ENCODE results near the gene CXCL17. TPM values are rescaled to one million over a fixed set of nuclear protein-coding genes. Genes with fewer than 3 reads are reported as not detected.
"Not testable (repeated sequence)": the region's sequence is repeated elsewhere in the genome, so short reads cannot be mapped to it uniquely, and the experiment has no call there.

The CXCL17 gene
- total RNA-seq, 3 donors from 2014 or later, result not detected

DNA sequence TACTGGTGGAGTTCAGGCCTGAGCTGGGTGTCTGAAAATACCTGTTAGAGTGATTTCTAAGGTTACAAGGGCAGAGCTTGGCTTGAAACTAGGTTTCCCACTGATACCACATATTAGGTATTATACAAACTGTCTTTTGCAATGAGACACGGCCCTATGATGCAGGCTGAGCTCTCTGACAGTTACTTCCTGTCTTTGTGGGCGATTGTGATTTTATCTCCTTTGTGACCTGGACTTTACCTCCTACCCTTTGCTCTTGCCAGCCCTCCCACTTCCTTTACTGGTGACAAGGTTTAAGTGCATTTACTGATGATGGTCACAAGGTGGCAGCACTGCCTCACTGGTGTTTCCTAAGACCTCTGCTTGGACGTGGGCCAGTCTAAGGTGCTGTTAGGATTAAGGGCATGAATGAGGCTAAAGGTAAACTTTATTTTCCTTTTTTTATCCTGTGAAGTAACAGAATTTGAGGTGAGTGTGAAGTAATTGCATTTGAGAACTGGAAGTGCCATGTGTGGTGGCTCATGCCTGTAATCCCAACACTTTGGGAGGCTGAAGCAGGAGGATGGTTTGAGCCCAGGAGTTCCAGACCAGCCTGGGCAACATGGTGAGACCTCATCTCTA is 7.7 kb upstream of the CXCL17 start:
- ATAC-seq (peak; percentile 99), DNase-seq (peak; percentile 70)
- Mint-ChIP-seq H3K9me3 (no peaks in the 10 kb centered on the region), H3K36me3 (ENCODE audit: insufficient read depth) (no peaks in the 10 kb centered on the region), H3K4me3 (no peak overlapping the region), H3K27me3 (ENCODE audit: low read depth) (no peaks in the 10 kb centered on the region), H3K4me1 (ENCODE audit: low read depth) (peaks cover 2% of the 10 kb centered on the region)

DNA sequence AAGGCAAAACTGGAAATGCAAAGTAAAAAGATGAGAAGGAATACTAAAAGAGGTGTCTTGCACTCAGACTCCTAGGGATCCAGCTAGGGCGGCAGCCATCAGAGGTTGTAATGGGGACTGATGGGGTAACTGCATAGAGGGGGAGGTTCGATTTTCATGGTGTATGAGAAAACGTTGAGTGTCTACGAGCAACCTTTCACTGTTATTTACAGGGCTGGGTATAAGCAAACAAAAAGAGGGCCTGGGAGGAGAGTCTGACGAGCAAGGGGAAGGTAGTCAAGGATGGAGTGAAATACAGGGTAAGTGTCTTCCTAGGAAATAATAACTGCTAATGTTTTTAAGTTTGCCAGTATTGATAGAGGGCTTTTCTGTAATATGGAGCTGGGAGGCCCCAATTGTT is 5.6 kb upstream of the CXCL17 start:
- not testable (repeated sequence) for DNase-seq; H3K36me3 Mint-ChIP-seq (ENCODE audit: insufficient read depth); H3K27me3 Mint-ChIP-seq (ENCODE audit: low read depth); ATAC-seq; H3K9me3 Mint-ChIP-seq; H3K4me1 Mint-ChIP-seq (ENCODE audit: low read depth); H3K4me3 Mint-ChIP-seq

DNA sequence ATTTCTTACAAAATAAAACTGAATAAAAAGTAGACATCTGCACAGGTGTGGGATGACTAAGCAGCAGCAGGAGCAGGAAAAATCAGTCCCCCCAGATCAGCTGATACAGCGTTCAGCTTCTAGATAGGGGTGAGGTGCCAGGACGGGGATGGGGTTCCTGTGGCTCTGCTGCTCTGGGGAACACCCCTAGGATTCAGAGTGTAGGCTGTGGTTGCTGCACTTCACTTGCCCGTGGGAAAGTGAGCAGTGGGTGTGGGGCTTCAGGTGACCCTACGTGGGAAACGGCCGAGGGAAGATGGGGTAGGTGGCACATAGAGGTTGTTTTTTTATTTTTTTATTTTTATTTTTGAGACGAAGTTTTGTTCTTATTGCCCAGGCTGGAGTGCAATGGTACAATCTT is 3.2 kb upstream of the CXCL17 start:
- DNase-seq (no peak), ATAC-seq (no peak)
- Mint-ChIP-seq H3K4me3 (no peak overlapping the region), H3K4me1 (ENCODE audit: low read depth) (peaks cover 12% of the 10 kb centered on the region), H3K27me3 (ENCODE audit: low read depth) (no peaks in the 10 kb centered on the region), H3K9me3 (no peaks in the 10 kb centered on the region), H3K36me3 (ENCODE audit: insufficient read depth) (no peaks in the 10 kb centered on the region)

DNA sequence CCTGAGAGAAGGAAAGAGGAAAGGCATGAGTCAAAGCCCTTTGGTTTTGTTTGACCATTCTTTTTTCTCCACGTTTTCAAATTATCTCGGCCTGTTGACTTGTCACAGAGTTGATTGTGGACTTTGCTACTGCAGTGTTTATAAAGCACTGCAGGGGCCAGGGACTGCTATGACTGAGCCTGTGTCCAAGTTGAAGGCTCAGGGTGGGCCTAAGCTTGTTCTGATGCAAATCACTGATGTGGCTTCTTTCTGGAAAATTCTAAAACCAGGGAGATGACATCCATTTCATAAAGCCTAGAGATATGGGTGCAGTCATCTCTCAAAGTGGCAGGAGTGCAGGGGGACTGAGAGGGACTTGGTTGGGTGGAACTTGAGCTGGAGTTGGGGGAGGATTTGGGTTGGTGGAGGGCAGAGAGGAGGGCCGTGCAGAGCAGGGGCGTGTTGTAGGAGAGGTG is 1.2 kb upstream of the CXCL17 start:
- Mint-ChIP-seq H3K4me3 (no peak overlapping the region), H3K36me3 (ENCODE audit: insufficient read depth) (no peaks in the 10 kb centered on the region), H3K27me3 (ENCODE audit: low read depth) (no peaks in the 10 kb centered on the region), H3K9me3 (no peaks in the 10 kb centered on the region), H3K4me1 (ENCODE audit: low read depth) (peaks cover 22% of the 10 kb centered on the region)
- no peak for ATAC-seq
- DNase-seq, result no peak

DNA sequence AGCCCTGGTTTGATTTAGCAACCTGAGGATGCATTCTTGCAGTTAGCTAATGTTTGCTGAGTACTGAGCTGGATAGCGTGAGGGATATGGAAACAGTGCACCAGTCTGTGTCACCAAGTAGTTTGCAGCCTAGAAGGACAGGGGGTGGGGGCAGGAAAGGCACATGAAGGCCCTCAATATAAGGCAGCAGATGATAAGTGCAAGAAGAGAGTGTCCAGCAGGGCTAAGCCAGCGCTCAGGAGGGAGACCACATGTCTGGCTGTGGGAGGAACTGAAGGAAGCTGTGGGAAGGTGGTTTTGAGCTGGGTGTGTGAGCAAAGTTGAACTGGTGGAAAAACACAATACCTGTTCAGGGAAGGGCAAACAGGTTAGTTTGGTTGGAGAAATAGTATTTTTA is 1.7 kb downstream of the CXCL17 start:
- Mint-ChIP-seq H3K9me3 (no peaks in the 10 kb centered on the region), H3K4me3 (peak overlapping the region; percentile 17), H3K36me3 (ENCODE audit: insufficient read depth) (no peaks in the 10 kb centered on the region), H3K27me3 (ENCODE audit: low read depth) (no peaks in the 10 kb centered on the region), H3K4me1 (ENCODE audit: low read depth) (peaks cover 27% of the 10 kb centered on the region)
- ATAC-seq (peak; percentile 15 to 34), DNase-seq (no peak)

DNA sequence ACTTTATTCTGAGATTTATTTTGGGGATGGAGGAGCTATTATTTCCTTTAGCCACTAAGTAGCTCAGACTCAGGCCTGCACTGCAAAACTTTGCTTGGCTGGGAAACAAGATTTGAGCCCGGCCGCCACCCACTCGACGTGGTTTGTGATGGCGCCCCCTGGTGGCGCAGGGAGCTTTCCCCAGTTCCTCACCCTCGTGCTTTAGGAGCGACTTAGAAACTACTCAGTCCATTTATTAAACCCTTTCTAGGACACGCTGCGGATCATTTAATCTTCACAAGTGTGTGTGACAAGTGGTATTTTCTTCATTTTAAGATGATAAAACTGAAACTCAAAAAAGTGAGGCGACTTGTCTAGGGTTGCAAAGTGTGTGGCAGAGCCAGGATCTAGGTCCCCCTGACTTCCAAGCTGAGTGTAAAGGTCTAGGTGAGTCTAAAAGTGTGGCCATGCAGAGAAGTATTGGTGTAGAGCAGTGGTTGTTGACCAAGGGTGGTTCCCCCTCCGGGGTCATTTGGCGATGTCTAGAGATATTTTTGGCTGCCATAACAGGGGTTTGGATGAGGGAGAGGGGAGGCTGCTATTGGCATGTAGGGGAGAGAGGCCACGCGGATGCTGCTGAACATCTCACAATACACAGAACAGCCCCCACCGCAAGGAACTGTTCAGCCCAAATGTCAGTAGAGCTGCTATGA is 2.2 kb downstream of the CXCL17 start:
- Mint-ChIP-seq H3K4me1 (ENCODE audit: low read depth) (peaks cover 27% of the 10 kb centered on the region), H3K9me3 (no peaks in the 10 kb centered on the region), H3K36me3 (ENCODE audit: insufficient read depth) (no peaks in the 10 kb centered on the region), H3K4me3 (peak overlapping the region; percentile 17), H3K27me3 (ENCODE audit: low read depth) (no peaks in the 10 kb centered on the region)
- ATAC-seq (peak; percentile 68 to 74), DNase-seq (peak; percentile 80)

DNA sequence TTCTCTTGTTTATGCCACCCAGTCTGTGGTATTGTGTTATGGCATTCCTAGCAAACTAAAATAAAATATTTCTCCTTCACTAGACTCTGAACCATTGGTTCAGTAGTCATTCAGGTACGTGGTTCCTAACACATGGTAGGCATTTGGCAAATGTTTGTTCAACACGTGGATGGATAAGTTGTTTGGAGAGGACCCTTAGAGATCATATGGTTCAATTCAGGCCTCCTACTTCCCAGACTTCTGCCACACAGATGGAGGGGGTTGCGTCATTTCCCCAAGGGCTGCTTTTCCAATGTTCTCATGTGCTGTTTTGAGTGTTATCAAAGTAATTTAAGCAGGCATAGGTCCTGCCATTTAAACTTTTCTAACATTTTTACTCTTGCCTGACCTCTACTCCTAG is 6.7 kb downstream of the CXCL17 start:
- Mint-ChIP-seq H3K4me1 (ENCODE audit: low read depth) (peaks cover 16% of the 10 kb centered on the region), H3K9me3 (no peaks in the 10 kb centered on the region), H3K27me3 (ENCODE audit: low read depth) (no peaks in the 10 kb centered on the region), H3K4me3 (no peak overlapping the region), H3K36me3 (ENCODE audit: insufficient read depth) (no peaks in the 10 kb centered on the region)
- ATAC-seq (no peak), DNase-seq (no peak)

DNA sequence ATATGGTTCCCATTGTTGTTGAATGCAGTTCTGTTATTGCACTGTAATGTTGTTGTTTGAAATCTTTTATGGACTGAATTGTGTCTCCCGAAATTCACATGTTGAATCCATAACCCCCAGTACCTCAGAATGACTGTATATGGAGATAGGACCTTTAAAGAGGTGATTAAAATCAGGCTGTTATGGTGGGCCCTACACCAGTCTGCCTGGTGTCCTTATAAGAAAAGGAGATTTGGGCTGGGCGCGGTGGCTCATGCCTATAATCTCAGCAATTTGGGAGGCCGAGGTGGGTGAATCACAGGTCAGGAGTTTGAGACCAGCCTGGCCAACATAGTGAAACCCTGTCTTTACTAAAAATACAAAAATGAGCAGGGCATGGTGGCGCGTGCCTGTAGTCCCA is 7.4 kb downstream of the CXCL17 start:
- Mint-ChIP-seq H3K9me3 (no peaks in the 10 kb centered on the region), H3K27me3 (ENCODE audit: low read depth) (no peaks in the 10 kb centered on the region), H3K4me3 (no peak overlapping the region), H3K4me1 (ENCODE audit: low read depth) (peaks cover 9% of the 10 kb centered on the region), H3K36me3 (ENCODE audit: insufficient read depth) (no peaks in the 10 kb centered on the region)
- ATAC-seq, result no peak
- DNase-seq, result no peak

DNA sequence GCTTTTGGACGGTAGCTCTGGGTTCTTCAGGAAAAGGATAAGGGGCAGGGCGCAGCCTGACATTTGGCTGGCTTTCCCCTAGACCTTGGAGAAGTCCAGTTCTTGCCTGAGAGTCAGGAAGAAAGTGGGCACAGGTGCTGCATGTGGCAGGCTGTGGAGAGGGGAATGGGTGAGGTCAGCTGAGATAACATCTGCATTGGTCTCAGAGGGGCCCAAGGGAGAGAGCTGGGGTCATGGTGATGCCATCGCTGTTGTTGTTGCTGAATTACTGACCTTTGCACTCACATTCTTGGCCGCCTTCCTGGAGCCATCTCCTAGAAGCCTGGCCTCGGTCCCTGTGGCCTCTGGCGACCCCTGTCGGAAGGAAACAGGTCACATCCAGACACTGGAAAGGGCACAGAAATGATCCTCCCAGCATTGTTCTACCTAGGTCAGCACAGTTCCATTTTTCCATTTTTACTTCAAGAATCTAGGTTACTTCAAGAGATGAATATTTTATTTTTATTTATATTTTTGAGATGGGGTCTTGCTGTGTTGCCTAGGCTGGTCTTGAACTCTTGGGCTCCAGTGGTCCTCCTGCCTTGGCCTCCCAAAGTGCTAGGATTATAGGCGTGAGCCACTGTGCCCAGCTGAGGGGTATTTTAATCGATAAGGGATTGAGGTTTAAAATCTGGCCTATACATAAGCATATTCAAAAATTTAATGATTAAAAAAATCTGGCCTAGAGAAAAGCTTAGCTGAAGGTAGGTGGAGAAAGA is 9.1 kb downstream of the CXCL17 start:
- Mint-ChIP-seq H3K9me3 (no peaks in the 10 kb centered on the region), H3K4me3 (no peak overlapping the region), H3K27me3 (ENCODE audit: low read depth) (no peaks in the 10 kb centered on the region), H3K36me3 (ENCODE audit: insufficient read depth) (no peaks in the 10 kb centered on the region), H3K4me1 (ENCODE audit: low read depth) (peaks cover 4% of the 10 kb centered on the region)
- DNase-seq (peak; percentile 65), ATAC-seq (peak; percentile 61 to 76)

DNA sequence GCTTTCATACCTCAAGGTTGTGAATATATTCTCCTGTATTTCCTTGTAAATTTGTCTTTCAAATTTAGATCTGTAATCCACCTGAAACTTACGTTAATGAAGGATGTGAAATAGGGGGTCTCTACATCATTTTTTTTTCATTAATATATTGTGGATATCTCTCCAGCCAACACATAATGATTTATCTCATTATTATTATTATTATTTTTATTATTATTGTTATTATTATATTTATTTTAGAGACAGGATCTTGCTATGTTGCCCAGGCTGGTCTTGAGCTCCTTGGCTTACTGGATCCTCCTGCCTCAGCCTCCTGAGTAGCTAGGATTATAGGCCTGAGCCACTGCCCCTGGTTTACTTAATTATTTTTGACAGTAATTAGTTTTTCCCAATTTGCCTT is 11.3 kb downstream of the CXCL17 start:
- no peak for ATAC-seq
- H3K9me3 Mint-ChIP-seq, result no peaks in the 10 kb centered on the region
- no peaks in the 10 kb centered on the region for H3K4me1 Mint-ChIP-seq (ENCODE audit: low read depth)
- no peaks in the 10 kb centered on the region for H3K36me3 Mint-ChIP-seq (ENCODE audit: insufficient read depth)
- no peak for DNase-seq
- no peak overlapping the region for H3K4me3 Mint-ChIP-seq
- H3K27me3 Mint-ChIP-seq (ENCODE audit: low read depth), result no peaks in the 10 kb centered on the region

DNA sequence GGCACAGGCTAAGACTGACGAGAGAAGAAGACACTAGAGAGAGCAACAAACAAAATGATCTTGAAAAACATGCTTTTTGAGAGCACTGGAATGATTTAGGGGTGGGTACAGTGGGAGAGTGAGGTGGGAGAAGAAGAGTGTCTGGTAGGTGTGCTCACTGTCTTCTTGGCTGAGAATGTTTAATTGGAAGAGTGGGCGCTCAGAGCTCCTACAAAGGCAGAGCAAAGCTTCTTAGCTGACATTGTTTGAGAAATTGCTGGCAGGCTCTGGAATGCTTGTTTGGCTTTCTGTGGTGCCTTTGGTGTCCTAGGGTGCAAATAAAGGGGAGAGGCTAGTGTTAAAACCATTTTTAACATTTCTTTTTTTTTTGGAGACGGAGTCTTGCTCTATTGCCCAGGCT is 14.1 kb downstream of the CXCL17 start:
- Mint-ChIP-seq H3K36me3 (ENCODE audit: insufficient read depth) (no peaks in the 10 kb centered on the region), H3K27me3 (ENCODE audit: low read depth) (no peaks in the 10 kb centered on the region), H3K9me3 (no peaks in the 10 kb centered on the region), H3K4me1 (ENCODE audit: low read depth) (peaks cover 3% of the 10 kb centered on the region), H3K4me3 (no peak overlapping the region)
- DNase-seq, result no peak
- no peak for ATAC-seq

DNA sequence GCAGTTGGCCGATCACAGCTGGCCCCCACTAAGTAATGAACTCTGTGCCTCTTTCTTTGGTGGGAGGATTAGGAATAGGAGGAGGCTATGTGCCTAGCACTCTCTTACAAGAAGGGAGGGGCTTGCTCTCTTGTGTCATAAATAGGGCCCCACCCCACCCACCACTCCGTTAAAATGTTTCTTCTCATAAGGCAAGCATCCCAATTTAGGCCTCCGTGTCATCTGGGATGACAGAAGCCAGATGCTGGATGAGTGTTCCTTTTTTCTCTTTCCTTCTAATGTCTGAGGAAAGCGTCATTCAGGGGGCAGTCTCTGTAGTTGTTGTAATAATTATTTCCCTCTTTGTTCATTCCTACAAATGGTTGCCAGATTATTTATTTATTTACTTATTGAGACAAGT is 15.4 kb downstream of the CXCL17 start, which contains the start of gene LIPE:
Gene LIPE (minus strand): TSS at position 76 of the 400 bp plus-strand sequence. CDS start 239 bp downstream, outside the sequence.
- no peak for DNase-seq
- Mint-ChIP-seq H3K4me3 (no peak within 1 kb of the TSS), H3K4me1 (ENCODE audit: low read depth) (peaks cover 16% of the 10 kb centered on the region), H3K36me3 (ENCODE audit: insufficient read depth) (no peaks in the 10 kb centered on the region), H3K27me3 (ENCODE audit: low read depth) (no peaks in the 10 kb centered on the region), H3K9me3 (no peaks in the 10 kb centered on the region)
- ATAC-seq, result no peak

DNA sequence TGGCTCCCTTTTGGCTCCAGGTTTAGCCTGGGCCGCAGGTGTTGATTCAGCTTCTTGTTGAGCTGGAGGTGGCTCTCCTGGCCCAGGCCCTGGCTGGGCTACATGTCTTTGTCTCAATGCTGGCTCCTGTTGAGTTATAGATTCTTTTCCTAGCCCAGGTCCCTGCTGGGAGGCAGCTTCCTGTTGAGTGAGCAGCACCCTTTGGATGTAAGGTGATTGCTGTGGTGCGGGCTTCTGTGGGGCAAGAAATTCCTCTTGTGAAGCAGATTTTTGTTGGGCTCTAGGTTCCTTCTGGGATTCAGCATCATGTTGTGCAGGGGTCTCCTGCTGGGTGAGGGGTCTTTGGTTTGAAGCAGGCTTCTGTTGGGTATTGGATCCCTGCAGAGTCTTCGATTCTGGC is 16.1 kb downstream of the CXCL17 start:
- Mint-ChIP-seq H3K4me1 (ENCODE audit: low read depth) (peaks cover 23% of the 10 kb centered on the region), H3K9me3 (no peaks in the 10 kb centered on the region), H3K4me3 (no peak overlapping the region), H3K36me3 (ENCODE audit: insufficient read depth) (no peaks in the 10 kb centered on the region), H3K27me3 (ENCODE audit: low read depth) (no peaks in the 10 kb centered on the region)
- no peak for ATAC-seq
- DNase-seq, result no peak

DNA sequence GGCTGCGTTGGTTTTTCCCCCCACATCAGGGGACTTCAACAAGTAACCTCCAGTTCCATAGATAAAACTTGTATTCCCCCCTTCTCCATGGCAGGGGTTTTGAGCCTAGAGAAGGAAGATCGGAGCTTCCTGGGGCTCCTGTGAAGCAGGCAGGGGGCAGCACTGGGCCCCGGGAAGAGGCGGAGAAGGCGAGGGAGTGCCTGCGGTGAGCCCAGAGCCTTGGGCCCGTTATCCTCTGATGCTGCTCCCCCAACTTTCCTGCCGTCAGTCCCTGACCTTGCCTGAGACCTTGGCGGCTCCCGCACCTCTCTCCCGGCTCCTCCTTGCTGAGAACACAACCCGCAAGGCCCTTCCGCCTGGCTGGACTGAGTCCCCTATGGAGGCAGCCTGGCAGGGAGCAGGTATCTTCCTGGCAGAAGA is 18.0 kb downstream of the CXCL17 start:
- Mint-ChIP-seq H3K27me3 (ENCODE audit: low read depth) (no peaks in the 10 kb centered on the region), H3K4me1 (ENCODE audit: low read depth) (peaks cover 42% of the 10 kb centered on the region), H3K9me3 (no peaks in the 10 kb centered on the region), H3K4me3 (no peak overlapping the region), H3K36me3 (ENCODE audit: insufficient read depth) (no peaks in the 10 kb centered on the region)
- no peak for DNase-seq
- ATAC-seq, result no peak

DNA sequence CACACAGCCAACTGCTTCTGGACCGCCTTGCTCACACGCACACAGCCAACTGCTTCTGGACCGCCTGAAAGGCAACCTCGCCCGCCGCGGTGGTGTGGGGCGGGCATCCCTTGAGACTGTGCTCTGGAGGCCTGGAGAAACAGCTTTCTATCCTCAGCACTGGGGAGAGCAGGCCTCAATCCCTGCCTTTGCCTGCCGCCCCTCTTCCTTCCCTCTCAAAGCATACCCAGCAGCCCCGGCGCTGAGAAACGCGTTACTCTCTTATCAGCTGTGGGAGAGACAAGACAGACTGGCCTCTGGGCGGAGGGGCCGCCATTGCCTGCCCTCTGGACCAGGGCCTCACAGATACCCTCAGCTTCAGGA is 18.4 kb downstream of the CXCL17 start:
- ATAC-seq (no peak), DNase-seq (no peak)
- peaks cover 42% of the 10 kb centered on the region for H3K4me1 Mint-ChIP-seq (ENCODE audit: low read depth)
- no peak overlapping the region for H3K4me3 Mint-ChIP-seq
- H3K27me3 Mint-ChIP-seq (ENCODE audit: low read depth), result no peaks in the 10 kb centered on the region
- no peaks in the 10 kb centered on the region for H3K36me3 Mint-ChIP-seq (ENCODE audit: insufficient read depth)
- no peaks in the 10 kb centered on the region for H3K9me3 Mint-ChIP-seq

Measured in activated T-cell treated with anti-CD3 and anti-CD28 coated beads, Interleukin-2, amount 50 U/mL, for 4 hours (primary cell).